NOMO-1 (cell line): ENCODE measurements around the gene KRTAP6-1.

Source experiments
- DNase-seq, 2 experiments: peaks; one replicate each; lab custom pipeline; 2025; ENCODE audit not compliant: unreplicated experiment in 2 of 2; lab: John Stamatoyannopoulos, UW

Gene KRTAP6-1, protein sequence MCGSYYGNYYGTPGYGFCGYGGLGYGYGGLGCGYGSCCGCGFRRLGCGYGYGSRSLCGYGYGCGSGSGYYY

DNA sequence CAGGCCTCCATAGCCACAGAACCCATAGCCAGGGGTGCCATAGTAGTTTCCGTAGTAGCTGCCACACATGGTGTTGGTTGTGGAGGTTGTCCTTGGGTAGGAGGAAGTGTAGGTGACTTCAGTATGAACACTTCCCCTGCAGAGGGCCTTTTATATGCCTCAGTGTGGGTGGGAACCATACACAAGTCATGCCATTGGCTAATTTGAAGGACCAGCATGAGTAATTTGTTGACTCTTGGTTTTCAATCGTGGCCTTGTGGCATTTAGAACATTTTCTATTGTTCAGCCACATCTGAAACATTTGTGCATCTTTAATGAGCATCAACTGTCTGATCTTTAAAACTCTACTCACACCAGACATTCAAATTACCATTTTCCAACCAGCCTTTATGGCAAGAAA, at the start of gene KRTAP6-1:
Gene KRTAP6-1 (minus strand): TSS at position 95 of the 400 bp plus-strand sequence. CDS start 26 bp downstream, at position 69.
- DNase-seq: no peak

DNA sequence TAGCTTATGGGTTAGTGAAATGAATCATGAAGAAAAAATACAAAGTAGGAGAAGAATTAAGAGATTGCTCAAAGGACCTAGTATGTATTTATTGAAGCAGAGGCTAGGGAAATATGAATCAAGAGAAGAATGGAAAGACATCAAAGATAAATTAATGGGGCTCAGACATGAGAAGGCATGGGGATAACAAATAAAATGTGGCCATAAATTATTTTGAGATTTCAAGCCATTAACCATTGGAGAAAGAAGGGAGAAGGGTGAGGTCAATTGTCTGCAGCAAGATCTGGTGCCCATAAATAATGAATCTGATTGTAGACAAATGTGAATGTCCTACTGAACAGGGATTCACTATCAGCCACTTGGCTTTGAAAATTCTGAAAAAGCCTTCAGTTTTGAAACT, 39.2 kb upstream of the KRTAP6-1 start:
- no peak for DNase-seq

DNA sequence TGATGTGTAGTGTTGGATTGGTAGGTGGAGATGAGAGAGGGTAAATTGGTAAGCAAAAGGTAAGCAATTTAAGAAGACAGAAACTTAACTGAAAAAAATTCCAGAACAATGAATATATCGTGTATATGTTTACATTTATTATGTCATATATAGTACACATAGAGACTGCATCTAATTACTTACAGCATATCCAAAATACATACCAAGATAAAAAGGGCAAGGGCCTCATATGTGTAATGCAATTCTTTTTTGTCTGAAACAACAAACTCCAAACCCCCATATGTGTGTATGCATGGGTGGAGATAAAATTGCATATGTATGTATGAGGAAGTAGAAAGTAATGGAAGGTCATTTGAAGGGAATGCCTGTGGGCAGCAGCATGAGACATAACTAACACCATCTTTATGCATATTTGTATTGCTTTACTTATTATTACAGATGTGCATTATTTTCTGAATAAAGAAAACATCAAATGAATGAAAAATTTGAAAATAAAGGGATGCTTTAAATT, 33.2 kb upstream of the KRTAP6-1 start:
- DNase-seq: no peak

DNA sequence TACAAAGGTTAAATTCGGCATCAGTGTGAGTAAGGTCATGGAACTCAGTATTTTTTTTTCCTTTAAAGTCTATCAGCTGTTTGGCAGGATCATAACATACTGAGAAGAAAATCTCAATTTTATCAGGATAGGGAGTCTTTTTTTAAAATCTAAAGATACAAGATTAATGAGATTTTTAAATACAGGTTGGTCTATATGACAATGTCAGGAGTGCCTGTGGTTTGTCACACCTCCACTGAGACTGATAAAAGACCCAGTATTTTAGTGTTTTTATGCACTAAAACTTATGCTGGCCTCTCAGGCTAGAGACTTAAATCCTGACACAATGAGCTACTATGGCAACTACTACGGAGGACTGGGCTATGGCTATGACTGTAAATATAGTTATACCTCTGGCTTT, 28.8 kb upstream of the KRTAP6-1 start, which contains the start of gene KRTAP20-3:
Gene KRTAP20-3 (plus strand): TSS at position 301 of the 400 bp plus-strand sequence.
- DNase-seq: no peak

DNA sequence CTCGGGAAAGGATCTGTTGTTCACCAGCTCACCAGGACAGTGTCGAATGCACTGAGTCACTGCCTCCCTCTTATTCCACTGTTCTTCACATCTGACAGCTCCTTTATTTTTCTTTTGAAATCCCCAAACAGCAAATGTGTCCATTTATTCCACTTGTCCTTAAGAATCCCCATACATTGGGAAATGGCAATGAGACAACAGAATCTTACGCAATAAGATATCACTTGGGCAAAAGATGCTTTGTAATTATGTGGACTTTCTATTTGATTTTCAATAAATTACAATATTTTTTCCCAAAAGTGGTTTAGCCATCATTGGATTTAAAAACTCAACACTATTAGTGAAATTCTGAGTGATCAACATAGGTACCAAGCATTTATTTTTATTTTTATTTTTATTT, 25.0 kb upstream of the KRTAP6-1 start:
- DNase-seq: no peak

DNA sequence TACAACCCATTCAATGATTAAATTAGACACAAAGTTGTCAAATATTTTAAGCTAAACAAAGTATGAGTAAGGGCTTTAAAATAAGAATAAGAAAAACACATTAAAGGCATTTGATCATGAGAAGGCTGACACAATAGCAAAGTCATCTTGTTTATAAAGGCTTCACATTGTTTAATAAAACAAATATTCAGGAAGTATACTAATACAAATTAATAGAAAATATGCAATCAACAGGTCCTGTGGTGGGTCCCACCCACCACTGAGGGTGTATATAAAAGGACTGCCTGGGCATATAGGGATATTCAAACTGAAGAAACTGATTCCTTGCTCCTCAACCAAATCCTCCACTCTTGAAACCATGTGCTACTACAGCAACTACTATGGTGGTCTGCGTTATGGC, 21.2 kb upstream of the KRTAP6-1 start, which contains the start of gene KRTAP20-2:
Gene KRTAP20-2 (plus strand): TSS at position 301 of the 400 bp plus-strand sequence. CDS start 58 bp downstream, at position 359.
- DNase-seq: no peak

DNA sequence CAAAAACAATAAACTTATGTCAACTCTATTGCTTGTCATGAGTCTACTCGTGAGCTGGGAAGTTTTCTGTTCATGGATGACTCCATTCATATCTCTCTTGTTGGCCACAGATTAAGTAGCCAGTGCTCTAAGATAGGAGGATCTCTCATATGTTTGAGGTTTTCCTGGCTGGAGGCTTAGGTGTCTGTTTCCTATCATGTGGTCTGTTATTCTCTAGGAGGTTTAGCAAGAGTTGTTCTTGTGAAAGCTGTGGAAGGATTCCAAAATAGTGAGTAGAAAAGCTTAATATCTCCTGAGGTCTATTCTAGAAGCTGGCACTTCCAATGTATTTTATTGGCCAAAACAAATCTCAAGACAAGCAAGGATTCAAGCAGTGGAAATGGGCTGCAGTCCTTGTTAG, 15.5 kb upstream of the KRTAP6-1 start:
- no peak for DNase-seq

DNA sequence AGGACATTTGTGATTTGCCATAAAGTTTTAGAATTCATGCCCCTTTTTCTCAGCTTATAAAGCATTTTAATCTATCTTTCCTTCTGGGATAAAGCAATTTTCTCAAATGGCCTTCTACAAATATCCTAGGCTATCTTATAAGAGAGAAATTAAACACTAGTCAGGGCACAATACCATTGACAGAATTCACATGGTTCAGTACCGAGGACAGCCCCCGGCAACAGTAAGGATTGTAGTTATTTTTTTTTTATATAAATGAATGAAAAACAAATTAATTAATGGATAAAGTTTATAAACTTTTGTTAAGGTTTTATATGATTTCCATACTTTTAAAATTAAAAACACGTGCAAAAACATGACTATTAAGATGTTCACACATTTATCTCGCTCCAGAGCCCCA, 14.4 kb upstream of the KRTAP6-1 start:
- DNase-seq: no peak

DNA sequence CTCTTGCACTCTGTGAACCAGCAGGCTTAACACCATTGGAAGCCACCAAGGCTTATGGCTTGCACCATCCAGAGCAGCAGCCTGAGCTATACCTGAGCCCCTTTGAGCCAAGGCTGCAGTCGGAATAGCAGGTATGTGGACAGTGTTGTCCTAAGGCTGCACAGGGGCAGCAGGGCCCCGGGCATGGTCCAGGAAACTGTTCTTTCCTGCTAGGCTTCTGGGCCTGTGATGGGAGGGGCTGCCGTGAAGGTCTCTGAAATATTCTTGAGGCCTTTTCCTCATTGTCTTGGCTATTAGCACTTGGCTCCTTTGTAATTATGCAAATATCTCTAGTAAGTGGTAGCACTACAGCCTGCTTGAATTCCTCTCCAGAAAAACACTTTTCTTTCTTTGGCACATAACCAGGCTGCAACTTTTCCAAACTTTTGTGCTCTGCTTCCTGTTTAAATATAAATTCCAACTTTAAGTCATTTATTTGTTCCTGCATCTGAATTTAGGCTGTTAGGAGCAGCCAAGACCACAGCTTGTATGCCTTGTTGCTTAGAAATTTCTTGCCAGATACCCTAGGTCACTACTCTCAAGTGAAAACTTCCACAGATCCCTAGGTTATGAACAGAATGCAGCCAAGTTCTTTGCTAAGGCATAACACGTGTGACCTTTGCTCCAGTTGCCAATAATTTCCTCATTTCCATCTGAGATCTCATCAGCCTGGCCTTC, 11.9 kb upstream of the KRTAP6-1 start:
- DNase-seq: no peak

DNA sequence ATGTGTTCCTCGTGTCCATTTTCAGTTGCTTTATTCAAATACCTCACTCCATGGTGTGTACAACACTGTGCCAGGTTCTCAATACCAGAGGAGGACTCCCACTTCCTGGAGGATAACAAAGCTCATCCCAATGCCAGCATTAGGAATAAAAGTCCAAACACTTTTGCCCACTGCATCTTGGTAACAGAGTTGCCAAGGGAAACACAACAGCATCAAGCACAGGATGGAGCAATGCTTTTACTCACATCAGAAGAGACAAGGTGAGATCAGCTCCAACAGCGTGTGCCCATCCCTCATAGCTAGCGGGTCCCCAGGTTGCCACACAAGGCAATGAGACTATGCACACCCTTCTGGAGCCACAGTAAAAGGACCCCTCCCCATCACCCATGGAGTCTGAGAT, 9.6 kb upstream of the KRTAP6-1 start:
- no peak for DNase-seq

DNA sequence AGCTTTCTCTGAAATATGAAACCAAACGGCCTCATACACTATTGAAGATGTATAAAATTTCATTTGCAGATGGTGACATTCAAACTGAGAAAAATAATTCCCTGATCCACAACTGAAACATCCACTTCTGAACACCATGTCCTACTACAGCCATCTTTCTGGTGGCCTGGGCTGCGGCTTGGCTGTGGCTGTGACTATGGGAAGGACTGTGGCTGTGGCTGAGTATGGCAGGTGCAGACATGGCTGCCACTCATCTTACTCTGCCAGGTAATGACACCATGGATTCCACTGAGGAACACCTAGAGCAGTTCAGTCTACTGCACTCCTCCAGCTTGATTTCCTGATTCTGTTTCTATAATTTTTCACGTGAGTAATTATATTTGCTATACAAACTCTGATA, 6.8 kb upstream of the KRTAP6-1 start, which contains the start of gene KRTAP20-4:
Gene KRTAP20-4 (plus strand): TSS at position 106 of the 400 bp plus-strand sequence.
- DNase-seq: no peak

DNA sequence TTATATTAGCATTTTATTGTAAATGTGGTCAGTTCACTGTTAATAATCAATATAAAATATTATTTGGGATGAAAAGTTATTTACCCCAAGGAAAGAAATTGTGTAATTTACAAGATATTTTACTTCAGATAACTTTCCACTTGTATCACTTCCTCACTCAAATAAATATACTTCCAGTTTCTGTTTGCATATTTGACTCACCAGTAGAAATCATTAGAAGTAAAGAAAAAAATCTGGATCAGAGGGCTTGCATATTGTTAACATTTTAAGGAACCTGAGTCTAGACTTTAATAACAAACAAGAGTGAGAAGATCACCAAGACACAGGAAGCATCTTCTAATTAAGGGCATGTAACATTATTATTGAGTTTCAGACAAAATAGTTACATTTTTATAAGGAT, 6.3 kb upstream of the KRTAP6-1 start:
- no peak for DNase-seq

DNA sequence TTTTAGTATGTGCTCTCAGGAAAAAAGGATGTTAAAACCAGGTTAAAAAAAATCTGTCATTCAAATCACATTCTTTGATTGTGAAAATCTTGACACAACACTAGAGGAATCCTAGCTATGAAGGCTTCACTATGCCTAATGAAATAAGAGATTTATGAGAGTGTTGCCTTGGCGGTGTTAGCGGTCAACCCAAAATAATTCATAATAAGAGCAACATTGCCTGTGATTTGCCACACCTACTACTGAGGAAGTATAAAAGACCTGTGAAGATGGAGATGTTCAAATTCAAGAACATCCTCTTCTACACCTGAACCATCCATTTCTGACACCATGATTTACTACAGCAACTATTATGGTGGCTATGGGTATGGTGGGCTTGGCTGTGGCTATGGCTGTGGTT, 2.4 kb upstream of the KRTAP6-1 start, which contains the start of gene KRTAP20-1:
Gene KRTAP20-1 (plus strand): TSS at position 301 of the 400 bp plus-strand sequence. CDS start 30 bp downstream, at position 331.
- no peak for DNase-seq

DNA sequence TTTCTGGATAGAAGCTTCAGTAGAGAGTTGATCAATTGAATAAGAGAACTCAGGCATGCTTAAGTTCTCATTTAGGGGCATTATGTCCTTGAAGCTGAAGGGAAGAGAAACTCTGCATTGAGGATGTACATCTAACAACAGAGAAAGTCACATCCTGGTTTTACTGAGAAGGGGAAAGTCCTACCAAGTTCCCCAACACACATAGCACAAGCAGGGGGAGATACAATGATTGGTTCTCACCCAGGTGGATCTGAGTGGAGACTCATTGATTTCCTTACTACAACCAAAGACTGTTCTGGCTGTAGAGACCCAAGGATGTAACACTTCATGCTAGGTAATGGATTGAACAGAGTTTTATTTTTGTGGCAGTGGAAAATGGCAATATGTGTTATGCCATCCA, 1.5 kb upstream of the KRTAP6-1 start:
- DNase-seq: no peak

DNA sequence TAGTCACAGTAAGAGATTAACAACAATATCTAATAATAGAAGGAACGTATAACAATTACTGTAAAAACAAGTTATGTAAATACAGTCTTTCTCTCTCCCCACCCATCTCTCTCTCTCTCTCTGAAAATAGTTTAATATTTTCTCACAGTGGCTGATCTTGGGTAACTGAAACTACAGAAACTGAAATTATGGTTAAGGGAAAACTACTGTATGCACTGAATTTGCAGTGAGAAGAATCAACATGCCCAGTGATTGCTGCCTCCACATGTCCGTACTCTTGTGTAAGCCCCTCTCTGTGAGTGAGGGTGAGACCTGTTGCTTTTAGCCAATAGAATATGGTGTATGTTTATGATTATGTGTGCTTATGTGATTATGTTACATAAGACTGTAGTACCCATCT, 1.6 kb downstream of the KRTAP6-1 start:
- DNase-seq: no peak

DNA sequence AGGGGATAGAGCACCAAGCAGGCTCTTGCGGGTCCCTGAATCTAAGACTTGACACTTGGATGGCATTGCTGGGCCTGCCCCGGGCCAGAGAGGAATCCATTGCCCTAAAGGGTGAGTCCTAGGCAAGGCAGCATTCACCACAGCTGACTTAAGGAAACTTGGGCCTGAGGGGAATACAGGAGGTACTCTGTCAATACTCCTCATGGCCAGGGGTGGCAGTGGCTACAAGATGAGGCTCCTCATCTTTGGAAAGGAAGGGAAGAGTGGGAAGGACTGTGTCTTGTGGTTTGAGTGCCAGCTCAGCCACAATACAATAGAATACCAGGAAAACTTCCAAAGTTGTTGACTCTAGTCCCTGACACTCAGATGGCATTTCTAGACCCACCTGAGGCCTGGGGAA, 7.8 kb downstream of the KRTAP6-1 start:
- DNase-seq: no peak

DNA sequence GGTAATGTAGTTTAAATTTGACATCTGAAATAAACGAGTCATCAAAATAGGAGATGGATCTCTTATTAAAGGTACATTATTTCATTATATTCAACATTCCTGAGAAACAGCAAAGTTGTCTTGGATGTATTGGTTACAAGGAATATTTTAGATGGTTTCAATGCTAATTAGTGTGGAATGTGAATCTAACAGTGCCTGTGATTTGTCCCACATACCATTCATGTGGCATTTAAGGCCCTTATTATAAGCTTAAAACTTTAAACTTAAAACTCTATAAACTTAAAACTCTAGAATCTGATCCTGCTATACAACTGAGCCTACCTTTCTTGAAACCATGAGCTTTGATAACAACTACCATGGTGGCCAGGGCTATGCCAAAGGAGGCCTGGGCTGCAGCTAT, 12.9 kb downstream of the KRTAP6-1 start, which contains the start of gene KRTAP22-1:
Gene KRTAP22-1 (plus strand): TSS at position 301 of the 400 bp plus-strand sequence.
- DNase-seq: no peak

DNA sequence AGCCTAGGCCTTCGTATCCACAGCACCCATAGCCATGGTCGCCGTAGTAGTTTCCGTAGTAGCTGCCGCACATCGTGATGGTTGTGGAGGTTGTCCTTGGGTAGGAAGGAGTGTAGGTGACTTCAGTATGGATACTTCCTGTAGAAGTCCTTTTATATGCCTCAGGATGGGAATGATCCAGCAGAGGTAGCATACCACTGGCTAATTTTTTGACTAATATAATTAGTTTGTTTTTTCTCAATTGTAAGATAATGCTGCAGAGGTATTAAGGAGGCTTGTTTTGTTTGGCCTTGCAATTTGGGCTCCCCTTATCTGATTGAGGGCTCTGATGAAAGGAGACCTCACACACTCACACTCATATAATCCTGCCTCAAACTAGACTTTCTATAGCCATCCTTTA, 14.9 kb downstream of the KRTAP6-1 start, which contains the start of gene KRTAP6-2:
Gene KRTAP6-2 (minus strand): TSS at position 101 of the 400 bp plus-strand sequence. CDS start 28 bp downstream, at position 73.
- DNase-seq: no peak

DNA sequence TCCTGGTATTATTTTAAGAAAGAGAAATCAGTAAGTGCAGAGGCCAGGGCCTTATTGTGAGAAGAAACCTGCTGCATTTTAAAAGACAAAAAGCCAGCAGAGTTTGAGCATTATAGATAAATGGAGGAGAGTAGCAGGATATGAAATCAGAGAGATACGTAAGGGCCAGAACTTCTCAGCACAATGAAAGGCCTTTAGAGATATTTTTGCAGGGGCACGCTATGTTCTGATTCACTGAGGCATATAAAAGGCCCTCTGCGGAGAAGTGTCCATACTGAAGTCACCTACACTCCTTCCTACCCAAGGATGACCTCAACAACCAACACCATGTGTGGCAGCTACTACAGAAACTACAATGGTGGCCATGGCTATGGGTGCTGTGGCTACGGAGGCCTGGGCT, 21.6 kb downstream of the KRTAP6-1 start, which contains the start of gene KRTAP6-3:
Gene KRTAP6-3 (plus strand): TSS at position 301 of the 400 bp plus-strand sequence. CDS start 6 bp downstream, at position 307.
- no peak for DNase-seq

DNA sequence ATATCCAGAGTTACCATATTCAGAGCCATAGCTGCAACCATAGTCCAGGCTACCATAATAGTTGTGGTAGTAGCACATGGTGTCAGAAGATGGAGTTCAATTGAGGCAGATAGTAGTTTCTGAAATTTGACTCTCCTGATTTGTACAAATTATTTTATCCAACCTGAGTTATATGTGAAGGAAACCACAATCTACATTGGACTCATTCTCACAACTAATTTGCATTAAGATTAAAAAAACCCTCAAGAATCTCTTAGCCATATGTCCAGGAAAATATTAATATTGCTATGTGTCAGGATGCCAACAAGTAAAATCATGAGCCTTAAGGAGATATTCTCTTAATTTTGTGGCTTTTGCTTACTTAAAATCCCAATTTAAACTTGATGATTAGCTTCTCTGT, 23.4 kb downstream of the KRTAP6-1 start, which contains the start of gene KRTAP22-2:
Gene KRTAP22-2 (minus strand): TSS at position 101 of the 400 bp plus-strand sequence.
- DNase-seq: no peak

DNA sequence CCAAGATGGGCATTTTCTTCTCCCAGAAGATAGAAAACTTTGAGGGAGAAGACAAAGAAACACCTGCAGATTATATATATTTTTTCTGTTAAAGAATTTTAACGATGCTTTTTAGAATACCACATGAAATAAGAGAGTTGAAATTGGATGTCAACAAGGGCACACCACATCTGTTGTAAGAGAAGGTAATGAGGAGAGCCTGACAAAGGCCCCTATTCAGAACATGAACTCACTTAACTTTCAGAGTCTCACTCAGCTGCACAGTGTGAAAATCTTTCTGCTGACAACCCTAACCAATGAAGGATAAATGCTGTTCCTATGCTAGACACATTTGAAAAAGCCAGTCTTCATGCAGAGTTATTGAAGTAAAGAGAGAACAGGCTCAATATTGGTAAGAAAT, 30.9 kb downstream of the KRTAP6-1 start:
- no peak for DNase-seq

DNA sequence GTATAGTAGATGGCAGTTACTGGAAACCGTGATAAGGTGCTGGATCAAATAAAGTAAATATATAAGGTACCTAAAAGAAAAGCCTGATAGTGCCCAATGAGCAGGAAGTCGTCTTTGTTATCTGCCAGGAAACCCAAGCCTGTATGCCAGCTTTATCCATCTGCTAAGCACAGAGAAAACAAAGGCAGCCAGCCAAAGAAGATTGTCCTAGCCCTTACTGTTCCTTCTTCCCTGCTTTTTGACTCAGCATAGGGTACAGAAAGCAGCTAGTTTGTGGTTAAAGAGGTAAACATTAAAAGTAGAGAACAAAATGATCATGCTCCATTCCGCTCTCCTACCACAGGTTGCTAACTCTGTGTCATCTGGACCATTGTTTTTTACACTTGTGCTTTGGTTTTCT, 33.6 kb downstream of the KRTAP6-1 start:
- no peak for DNase-seq
